Measurements from ENCODE around the gene SERPINA1. TPM values are rescaled to one million over a fixed set of nuclear protein-coding genes. Genes with fewer than 3 reads are reported as not detected.

SERPINA1 gene
- total RNA-seq, 1 donor from 2014 or later = not detected

DNA sequence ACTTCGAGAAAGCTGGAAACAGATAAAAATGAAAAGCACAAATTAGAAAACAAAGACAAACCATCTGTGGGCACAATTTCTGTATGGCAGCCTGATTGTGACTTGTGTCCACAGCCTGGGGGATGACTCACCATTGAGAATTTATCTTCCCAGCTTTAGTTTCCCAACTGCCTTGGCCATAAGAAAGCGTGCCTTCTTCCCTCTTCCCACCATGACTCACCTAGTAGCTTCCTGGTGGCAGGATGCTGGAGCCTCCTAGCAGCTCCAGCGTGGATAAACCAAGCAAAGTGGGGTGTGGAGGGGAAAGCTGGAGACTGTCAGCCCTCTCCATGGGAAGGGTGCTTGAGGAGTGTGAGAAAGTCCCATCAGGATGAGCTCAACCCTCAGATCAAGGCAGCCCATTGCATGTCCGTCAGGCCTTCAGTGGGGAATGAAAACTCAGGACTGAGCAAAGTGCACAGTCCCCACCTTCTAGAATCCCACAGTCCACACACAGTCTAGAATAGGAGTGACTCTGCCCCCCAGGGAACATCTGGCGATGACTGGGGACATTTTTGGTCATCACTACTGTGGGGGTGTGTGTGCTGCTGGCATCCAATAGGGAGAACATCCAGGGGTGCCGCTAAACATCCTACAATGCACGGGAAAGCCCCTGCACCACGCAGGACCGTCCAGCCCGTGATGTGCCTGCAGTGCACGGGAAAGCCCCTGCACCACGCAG is 42.9 kb downstream of the SERPINA1 start:
- DNase-seq = no peak
- no peak overlapping the region for H3K27ac Mint-ChIP-seq (ENCODE audit: unreplicated experiment)

DNA sequence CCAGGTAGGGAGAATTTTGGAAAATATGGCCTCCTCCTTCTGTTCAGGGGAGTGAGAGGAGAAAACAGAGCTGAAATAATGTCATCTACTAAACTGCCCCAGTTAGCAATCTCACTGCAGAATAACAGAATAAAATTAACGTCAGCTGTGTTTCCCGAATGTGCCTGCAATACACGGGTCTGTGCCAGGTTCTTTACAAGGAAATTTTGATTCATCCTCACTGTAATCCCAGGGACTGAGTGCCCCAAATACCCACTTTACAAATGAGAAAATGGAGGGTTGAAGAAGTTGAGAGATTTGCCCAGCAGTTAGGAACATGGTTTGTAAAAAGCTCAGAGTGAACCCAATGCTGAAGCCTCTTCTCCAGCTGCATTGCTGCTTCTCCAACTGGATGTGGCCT is 44.0 kb downstream of the SERPINA1 start:
- Mint-ChIP-seq H3K9me3 (ENCODE audit: unreplicated experiment) (peaks cover 4% of the 10 kb centered on the region), H3K4me1 (ENCODE audit: low read depth, unreplicated experiment) (no peaks in the 10 kb centered on the region)

More for the DNA sequence above, 42.9 kb downstream of the SERPINA1 start:
- Mint-ChIP-seq H3K4me3 (ENCODE audit: unreplicated experiment) (no peak overlapping the region), H3K9me3 (ENCODE audit: unreplicated experiment) (peaks cover 4% of the 10 kb centered on the region), H3K27me3 (ENCODE audit: unreplicated experiment) (peaks cover 3% of the 10 kb centered on the region), H3K36me3 (ENCODE audit: unreplicated experiment) (peaks cover 4% of the 10 kb centered on the region), H3K4me1 (ENCODE audit: low read depth, unreplicated experiment) (no peaks in the 10 kb centered on the region)
- TF ChIP-seq, protein P1, sequence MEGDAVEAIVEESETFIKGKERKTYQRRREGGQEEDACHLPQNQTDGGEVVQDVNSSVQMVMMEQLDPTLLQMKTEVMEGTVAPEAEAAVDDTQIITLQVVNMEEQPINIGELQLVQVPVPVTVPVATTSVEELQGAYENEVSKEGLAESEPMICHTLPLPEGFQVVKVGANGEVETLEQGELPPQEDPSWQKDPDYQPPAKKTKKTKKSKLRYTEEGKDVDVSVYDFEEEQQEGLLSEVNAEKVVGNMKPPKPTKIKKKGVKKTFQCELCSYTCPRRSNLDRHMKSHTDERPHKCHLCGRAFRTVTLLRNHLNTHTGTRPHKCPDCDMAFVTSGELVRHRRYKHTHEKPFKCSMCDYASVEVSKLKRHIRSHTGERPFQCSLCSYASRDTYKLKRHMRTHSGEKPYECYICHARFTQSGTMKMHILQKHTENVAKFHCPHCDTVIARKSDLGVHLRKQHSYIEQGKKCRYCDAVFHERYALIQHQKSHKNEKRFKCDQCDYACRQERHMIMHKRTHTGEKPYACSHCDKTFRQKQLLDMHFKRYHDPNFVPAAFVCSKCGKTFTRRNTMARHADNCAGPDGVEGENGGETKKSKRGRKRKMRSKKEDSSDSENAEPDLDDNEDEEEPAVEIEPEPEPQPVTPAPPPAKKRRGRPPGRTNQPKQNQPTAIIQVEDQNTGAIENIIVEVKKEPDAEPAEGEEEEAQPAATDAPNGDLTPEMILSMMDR (IDR thresholded peaks at IDR 0.05; ENCODE audit: partially characterized antibody, unreplicated experiment) = no peak

DNA sequence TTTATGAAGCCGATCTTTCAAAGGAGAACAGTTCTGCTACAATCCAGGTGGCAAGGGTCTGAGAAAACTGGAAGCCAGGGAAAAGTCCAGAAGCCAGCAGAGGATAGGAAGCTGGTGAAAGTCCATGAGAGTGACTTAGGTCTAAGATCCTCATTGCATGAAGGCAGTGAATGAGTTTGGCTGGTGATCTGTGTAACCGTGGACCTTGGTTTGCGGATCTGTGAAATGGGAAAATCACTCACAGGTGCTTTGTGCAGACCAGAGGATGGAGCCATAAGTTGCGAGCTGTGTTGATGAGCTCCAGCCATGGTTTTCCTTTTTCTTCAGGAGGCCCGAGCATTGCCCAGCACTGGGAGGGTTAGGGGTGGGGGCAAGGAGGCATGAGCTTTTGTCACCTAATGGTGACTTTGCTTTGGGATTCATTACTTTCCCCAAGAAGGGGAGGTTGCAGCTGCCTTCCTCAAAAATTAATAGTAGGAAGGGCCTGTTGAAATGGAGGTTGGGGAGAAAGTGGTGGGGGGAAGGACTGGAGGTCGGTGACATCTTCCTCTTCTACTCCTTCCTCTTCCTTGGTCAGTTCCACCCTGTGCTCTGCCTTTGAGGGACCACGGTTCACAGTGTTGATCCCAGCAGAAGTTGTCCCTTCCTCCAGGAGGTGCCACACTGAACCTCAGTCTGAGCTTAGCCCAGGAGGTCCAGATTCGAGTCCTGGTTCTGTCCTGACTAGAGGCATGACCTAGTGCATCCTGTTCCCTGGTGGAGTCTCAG is 45.0 kb downstream of the SERPINA1 start:
- TF ChIP-seq, protein P1 (IDR thresholded peaks at IDR 0.05; ENCODE audit: partially characterized antibody, unreplicated experiment) = no peak
- peaks cover 7% of the 10 kb centered on the region for H3K9me3 Mint-ChIP-seq (ENCODE audit: unreplicated experiment)
- no peak overlapping the region for H3K4me3 Mint-ChIP-seq (ENCODE audit: unreplicated experiment)
- peaks cover 4% of the 10 kb centered on the region for H3K36me3 Mint-ChIP-seq (ENCODE audit: unreplicated experiment)
- no peaks in the 10 kb centered on the region for H3K4me1 Mint-ChIP-seq (ENCODE audit: low read depth, unreplicated experiment)
- no peak for DNase-seq
- H3K27ac Mint-ChIP-seq (ENCODE audit: unreplicated experiment) = no peak overlapping the region
- peaks cover 3% of the 10 kb centered on the region for H3K27me3 Mint-ChIP-seq (ENCODE audit: unreplicated experiment)

More for the DNA sequence above, 44.0 kb downstream of the SERPINA1 start:
- Mint-ChIP-seq H3K27ac (ENCODE audit: unreplicated experiment) (no peak overlapping the region), H3K4me3 (ENCODE audit: unreplicated experiment) (no peak overlapping the region), H3K36me3 (ENCODE audit: unreplicated experiment) (peaks cover 4% of the 10 kb centered on the region), H3K27me3 (ENCODE audit: unreplicated experiment) (peaks cover 3% of the 10 kb centered on the region)
- DNase-seq = no peak
- TF ChIP-seq, protein P1 (IDR thresholded peaks at IDR 0.05; ENCODE audit: partially characterized antibody, unreplicated experiment) = no peak

DNA sequence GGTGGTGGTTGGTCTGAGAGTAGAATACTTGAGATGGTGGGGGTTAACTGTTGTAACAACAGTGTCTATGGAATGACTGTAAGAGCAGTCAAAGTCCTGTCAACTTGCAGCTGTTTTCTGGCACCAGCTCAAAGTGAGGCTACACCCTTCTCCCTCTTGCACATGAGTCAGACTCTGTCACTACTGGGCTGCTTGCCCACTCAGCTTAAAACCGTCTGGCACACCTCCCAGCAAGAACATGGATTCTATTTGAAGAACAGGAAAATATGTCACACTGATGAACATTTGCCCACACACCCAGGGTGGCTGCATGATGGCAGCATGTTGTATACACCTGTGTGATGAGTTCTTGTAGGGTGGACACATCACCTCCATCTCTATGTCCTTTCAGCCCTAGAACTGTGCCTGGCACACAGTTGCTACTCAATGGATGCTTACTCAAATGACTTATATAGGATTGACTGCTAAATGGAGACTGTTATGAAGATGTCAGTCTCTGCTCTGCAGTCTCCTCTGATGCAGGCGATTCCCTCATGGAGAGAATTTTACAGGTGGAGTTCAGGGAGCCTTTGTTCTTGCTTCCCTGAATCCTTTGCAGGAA is 46.0 kb downstream of the SERPINA1 start:
- no peak for DNase-seq
- TF ChIP-seq, protein P1 (IDR thresholded peaks at IDR 0.05; ENCODE audit: partially characterized antibody, unreplicated experiment) = no peak
- Mint-ChIP-seq H3K9me3 (ENCODE audit: unreplicated experiment) (peaks cover 7% of the 10 kb centered on the region), H3K4me1 (ENCODE audit: low read depth, unreplicated experiment) (no peaks in the 10 kb centered on the region), H3K27ac (ENCODE audit: unreplicated experiment) (no peak overlapping the region), H3K27me3 (ENCODE audit: unreplicated experiment) (peaks cover 3% of the 10 kb centered on the region), H3K36me3 (ENCODE audit: unreplicated experiment) (peaks cover 4% of the 10 kb centered on the region), H3K4me3 (ENCODE audit: unreplicated experiment) (no peak overlapping the region)
